HG03575 (cell line): ENCODE measurements around the gene LTO1.
"Not testable (repeated sequence)": the region's sequence is repeated elsewhere in the genome, so short reads cannot be mapped to it uniquely, and the experiment has no call there.

Source experiments
- ATAC-seq: cut with Tn5 transposase; IDR thresholded peaks from one replicate; pipeline ENCODE4 v1.9.1; 2021; ENCODE audit not compliant: unreplicated experiment, insufficient number of reproducible peaks, low FRiP score; ENCODE audit errors: extremely low read depth

Gene LTO1

DNA sequence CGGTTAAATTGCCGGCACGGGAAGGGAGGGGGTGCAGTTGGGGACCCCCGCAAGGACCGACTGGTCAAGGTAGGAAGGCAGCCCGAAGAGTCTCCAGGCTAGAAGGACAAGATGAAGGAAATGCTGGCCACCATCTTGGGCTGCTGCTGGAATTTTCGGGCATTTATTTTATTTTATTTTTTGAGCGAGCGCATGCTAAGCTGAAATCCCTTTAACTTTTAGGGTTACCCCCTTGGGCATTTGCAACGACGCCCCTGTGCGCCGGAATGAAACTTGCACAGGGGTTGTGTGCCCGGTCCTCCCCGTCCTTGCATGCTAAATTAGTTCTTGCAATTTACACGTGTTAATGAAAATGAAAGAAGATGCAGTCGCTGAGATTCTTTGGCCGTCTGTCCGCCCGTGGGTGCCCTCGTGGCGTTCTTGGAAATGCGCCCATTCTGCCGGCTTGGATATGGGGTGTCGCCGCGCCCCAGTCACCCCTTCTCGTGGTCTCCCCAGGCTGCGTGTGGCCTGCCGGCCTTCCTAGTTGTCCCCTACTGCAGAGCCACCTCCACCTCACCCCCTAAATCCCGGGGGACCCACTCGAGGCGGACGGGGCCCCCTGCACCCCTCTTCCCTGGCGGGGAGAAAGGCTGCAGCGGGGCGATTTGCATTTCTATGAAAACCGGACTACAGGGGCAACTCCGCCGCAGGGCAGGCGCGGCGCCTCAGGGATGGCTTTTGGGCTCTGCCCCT is 34.7 kb downstream of the LTO1 start:
- ATAC-seq: no peak

GRCh38 chr11:69639831-69640230 is 35.3 kb downstream of the LTO1 start:
- no peak for ATAC-seq

DNA sequence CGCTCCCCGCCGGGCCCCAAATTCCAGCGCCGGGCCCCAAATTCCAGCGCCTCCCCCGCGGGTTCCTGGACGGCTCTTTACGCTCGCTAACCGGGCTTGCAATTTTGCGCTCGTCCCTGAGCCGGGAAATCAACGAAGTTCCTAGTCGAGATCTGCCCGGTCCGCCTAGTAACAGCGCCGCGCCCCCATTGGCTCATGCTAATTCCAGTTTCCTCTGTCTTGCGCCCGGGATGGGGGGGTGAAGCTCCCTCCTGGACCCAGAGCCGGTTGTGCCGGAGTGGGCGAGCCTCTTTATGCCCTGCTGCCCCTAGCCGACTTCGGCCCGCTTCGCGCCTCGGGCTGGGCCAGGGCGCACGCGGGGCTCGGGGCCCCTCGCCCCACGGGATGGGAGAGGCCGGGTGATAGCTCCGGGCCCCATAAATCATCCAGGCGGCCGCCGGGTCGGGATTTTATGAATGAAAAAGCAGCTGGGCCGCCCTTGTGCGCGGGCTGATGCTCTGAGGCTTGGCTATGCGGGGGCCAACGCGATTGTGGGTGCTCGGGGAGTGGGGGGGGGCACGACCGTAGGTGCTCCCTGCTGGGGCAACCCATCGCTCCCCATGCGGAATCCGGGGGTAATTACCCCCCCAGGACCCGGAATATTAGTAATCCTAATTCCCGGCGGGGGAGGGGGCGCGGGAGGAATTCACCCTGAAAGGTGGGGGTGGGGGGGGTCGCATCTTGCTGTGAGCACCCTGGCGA is 36.0 kb downstream of the LTO1 start:
- no peak for ATAC-seq

DNA sequence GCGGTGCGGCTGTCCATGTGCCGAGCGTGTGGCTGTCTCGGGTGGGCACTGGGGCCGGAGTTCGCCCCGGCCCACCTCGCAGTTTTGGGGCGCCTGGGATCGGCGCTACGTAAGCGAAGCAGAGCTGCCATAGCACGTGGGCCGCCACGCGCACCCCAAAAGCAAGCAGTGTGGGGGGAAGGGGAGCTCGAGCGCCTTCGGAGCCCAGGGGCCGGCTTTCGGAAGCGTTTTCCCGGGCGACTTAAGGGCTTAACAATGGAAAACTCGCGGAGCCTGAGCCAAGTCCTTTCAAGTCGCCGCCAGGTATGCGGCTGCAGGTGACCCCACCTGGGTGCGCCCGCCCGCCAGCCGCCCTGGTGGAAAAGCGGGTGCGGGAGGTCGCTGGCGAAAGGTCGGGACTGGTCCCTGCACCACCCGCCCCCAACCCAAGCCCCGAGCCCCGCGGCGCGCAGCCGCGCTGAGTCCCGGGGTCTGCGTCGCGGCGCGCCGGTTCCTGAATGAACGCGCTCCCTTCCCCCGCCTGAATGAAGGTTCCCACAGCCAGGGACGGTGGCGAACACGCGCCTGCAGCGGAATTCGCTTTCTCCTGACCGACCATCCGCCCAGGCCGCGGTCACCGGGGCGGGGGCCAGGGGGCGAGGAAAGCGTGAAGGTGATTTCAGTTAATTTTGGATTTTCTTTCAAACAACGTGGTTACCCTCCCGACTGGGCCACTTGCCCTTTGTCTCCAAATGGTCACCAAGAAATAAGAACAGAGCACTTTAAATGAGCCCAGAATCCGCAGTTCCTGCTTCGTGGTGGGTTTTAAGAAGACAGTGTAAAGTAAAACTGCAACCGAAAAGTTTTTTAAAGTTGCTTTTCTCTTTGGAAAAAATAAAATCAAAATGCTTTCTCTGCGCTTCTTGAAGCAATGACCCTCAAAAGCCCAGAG is 36.9 kb downstream of the LTO1 start:
- no peak for ATAC-seq

DNA sequence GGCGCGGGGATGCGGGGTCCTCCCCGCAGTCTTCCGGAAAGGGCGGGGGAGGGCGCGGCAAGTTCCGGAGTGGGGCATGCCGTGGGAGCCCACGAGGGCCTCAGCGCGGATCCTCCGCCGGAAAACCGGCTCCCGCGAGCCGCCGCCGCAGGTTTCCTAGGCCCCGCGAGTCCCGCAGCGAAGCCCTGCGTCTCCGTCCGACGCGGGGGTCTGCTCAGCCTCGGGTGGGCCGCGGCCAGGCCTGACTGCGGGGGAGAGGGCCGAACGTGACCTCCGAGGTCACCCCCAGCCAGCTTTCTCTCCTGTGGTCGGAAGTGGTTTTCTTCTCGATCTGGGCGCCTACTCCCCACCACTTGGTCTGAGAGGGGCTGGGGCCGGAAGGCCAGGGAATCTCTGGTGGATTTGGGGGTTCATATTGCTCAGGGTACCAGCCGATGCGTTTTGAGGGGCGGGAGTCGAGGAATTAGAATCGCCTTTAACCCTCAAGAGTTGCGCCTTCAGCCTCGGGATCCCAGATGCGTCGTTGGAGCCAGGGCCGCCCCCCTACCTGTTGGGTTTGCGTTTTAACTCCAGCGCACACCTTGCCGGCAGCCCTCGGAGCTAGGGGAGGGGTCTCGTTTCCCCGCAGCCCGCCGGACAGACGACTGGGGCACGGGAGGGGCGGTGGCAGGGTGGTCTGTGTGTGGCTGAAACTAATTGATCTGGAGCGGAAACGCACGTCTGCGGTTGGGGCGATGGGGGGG is 37.8 kb downstream of the LTO1 start:
- no peak for ATAC-seq

GRCh38 chr11:69636512-69637197 is 38.5 kb downstream of the LTO1 start:
- no peak for ATAC-seq

DNA sequence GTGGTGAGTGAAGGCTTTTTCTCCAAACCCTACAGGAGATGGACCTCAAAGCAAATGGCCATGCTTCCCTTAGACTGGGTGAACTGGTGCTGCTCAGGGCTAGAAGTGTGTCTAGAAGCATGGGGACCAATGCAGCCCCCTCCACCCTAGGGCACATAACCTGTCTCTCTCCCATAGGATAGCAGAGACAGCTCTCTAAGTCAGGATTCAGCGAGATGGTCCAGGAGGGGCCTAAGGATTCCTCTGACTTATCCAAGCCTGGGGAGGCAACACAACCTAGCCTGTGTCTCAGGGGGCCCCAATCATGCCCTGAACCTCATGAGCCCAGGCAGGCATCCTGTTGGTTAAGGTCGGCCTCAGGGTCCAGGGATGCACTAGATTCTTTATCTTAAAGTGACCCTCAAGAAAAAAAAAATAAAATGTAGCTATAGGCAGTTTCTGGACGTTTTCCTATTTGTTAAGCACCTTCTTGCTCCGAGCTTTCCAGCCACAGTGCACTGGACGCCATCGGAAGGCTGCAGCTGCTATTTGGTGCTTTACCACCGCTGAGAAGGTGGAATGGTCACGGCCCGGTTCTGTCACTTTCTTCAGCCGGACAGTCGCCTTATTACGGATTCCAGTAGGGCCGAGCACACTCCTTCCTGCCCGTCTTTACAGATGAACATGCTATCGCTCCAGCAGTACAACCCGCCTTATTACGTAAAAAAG is 39.2 kb downstream of the LTO1 start:
- no peak for ATAC-seq

- no peak for ATAC-seq
Observed at GRCh38 chr11:69635195-69635594, 40.0 kb downstream of the LTO1 start.

GRCh38 chr11:69634590-69634989 is 40.6 kb downstream of the LTO1 start:
- no peak for ATAC-seq

- no peak for ATAC-seq
Observed at GRCh38 chr11:69634069-69634468, 41.1 kb downstream of the LTO1 start.

DNA sequence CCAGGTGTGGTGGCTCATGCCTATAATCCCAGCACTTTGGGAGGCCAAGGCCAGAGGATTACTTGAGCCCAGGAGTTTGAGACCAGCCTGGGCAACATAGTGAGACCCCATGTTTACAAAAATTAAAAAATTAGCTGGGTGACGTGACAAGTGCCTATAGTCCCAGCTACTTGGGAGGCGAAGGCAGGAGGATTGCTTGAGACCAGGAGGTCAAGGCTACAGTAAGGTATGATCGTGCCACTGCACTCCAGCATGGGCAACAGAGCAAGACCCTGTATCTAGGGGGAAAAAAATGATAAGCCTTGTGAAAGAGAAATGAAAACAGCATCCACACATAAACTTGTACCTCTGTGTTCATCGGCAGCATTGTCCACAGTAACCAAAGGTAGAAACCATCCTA is 42.3 kb downstream of the LTO1 start:
- ATAC-seq: no peak

DNA sequence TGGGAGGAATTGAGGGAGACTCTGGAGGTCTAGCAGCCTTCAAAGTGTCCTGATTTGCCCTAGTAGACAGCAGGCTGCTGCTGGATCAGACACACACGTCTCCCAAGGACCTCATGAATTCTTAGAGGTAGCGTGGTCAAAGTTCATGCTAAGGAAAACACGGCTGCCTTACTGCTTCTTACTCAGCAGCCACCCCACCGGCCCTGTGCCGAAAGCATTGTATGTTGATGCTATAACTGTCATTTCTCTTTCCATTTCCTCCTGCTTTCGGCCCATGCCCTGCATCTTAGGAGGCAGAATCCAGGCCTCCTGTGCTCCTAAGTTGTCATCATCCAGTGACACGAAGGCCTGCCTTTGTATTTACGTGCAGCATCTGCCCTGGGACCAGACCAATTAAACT is 44.7 kb downstream of the LTO1 start:
- no peak for ATAC-seq

DNA sequence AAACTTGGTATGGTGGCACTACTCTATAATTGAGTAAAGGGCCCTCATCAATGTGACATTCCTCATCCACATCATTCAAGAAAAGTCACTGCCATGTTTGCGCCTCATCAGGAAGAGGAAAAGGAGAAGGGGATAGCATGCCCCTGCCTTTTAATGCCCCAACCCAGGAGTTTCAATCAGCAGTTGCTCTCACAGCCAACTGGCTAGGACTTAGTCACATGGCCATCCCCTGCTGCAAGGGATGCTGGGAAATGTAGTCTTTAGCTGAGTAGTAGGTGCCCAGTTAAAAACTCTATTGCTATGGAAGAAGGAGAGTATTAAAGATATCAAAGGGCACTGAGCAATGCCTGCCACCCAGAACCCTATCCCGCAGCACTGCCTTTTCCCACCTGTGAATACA is 45.1 kb downstream of the LTO1 start:
- no peak for ATAC-seq

DNA sequence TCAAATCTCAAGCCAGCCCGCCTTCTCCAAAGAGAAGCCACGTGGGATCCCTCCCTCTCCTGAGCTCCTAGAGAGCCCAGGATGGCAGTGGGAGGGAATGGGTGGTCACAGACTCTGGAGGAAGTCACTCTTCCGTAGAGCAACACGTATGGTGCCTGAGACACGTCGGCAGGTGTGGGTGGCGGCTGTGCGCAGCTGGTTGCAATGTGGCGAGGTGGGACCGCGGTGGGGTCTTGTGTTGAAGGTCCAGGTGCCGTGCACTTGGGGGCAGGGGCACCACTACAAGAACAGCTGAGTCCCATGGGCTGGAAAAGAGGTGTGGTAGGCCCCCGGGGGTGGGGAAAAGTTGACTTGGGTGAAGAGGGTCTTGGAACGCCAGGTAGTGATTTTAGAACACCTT is 47.6 kb downstream of the LTO1 start:
- no peak for ATAC-seq

DNA sequence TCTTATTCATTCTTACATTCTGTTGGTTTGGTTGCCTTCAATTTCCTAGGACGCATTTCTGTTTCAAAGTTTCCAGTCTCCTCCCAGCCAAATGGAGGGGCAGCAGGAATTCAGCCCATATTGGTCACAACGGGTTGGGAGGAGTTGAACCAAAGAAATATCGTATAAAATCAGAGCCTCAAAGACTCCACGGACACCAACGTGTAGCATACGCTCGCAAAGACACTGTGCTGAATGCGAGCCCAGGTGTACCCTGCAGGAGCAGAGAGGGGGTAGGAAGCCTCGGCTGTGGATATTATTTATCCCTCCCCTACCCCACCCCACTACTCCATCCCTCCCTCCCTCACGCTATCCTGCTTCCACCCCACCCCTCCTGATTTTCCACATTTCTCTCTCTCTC is 49.7 kb downstream of the LTO1 start:
- no peak for ATAC-seq

GRCh38 chr11:69624293-69624692 is 50.9 kb downstream of the LTO1 start:
- no peak for ATAC-seq

DNA sequence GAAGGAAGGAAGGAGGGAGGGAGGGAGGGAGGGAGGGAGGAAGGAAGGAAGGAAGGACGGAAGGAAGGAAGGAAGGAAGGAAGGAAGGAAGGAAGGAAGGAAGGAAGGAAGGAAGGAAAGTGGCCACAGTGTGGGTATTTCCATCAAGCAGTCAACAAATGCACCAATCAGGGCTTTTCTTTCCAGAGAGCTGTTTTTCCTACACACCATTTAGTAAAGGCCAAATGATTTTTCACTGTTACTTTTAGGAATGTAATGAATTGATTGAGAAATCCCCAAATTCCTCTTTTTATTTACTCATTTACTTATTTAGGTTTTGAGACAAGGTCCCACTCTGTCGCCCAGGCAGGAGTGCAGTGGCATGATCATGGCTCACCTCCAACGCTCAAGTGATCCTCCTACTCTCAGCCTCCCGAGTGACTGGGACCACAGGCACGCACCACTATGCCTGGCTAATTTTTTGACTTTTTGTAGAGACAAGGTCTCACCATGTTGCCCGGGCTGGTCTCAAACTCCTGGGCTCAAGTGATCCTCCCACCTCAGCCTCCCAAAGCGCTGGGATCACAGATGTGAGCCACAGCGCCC is 53.0 kb downstream of the LTO1 start:
- not testable (repeated sequence) for ATAC-seq
